ENCODE results near the gene PPP6R3.

GRCh38 chr11:68504432-68505066 is 44.0 kb downstream of the PPP6R3 start:
- TF ChIP-seq, protein P1, sequence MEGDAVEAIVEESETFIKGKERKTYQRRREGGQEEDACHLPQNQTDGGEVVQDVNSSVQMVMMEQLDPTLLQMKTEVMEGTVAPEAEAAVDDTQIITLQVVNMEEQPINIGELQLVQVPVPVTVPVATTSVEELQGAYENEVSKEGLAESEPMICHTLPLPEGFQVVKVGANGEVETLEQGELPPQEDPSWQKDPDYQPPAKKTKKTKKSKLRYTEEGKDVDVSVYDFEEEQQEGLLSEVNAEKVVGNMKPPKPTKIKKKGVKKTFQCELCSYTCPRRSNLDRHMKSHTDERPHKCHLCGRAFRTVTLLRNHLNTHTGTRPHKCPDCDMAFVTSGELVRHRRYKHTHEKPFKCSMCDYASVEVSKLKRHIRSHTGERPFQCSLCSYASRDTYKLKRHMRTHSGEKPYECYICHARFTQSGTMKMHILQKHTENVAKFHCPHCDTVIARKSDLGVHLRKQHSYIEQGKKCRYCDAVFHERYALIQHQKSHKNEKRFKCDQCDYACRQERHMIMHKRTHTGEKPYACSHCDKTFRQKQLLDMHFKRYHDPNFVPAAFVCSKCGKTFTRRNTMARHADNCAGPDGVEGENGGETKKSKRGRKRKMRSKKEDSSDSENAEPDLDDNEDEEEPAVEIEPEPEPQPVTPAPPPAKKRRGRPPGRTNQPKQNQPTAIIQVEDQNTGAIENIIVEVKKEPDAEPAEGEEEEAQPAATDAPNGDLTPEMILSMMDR (IDR thresholded peaks at IDR 0.05), result no peak
- TF ChIP-seq, protein P2, sequence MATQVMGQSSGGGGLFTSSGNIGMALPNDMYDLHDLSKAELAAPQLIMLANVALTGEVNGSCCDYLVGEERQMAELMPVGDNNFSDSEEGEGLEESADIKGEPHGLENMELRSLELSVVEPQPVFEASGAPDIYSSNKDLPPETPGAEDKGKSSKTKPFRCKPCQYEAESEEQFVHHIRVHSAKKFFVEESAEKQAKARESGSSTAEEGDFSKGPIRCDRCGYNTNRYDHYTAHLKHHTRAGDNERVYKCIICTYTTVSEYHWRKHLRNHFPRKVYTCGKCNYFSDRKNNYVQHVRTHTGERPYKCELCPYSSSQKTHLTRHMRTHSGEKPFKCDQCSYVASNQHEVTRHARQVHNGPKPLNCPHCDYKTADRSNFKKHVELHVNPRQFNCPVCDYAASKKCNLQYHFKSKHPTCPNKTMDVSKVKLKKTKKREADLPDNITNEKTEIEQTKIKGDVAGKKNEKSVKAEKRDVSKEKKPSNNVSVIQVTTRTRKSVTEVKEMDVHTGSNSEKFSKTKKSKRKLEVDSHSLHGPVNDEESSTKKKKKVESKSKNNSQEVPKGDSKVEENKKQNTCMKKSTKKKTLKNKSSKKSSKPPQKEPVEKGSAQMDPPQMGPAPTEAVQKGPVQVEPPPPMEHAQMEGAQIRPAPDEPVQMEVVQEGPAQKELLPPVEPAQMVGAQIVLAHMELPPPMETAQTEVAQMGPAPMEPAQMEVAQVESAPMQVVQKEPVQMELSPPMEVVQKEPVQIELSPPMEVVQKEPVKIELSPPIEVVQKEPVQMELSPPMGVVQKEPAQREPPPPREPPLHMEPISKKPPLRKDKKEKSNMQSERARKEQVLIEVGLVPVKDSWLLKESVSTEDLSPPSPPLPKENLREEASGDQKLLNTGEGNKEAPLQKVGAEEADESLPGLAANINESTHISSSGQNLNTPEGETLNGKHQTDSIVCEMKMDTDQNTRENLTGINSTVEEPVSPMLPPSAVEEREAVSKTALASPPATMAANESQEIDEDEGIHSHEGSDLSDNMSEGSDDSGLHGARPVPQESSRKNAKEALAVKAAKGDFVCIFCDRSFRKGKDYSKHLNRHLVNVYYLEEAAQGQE (IDR thresholded peaks at IDR 0.05; ENCODE audit: insufficient read depth in 1 of 2, low read depth in 2 of 2, low read length in 1 of 2), result no peak
- no peak for TF ChIP-seq POLR2AphosphoS5 (IDR thresholded peaks at IDR 0.05; ENCODE audit: low read depth, low read length)

Measured in Panc1 (cell line).